WTC11 (cell line): Measurements from ENCODE around the gene KRTAP5-1. TPM values are rescaled to one million over a fixed set of nuclear protein-coding genes. Genes with fewer than 3 reads are reported as not detected.

Source experiments
- ATAC-seq: fragments of 200-7000 bp; cut with Tn5 transposase; 2 replicates; pipeline ENCODE4 v1.10.0; 2021; ENCODE audit warnings: mild to moderate bottlenecking, moderate library complexity
- CTCF ChIA-PET: fragments of 300-600 bp; sonication (Branson Sonifier 250); formaldehyde crosslinking; loops from one replicate; lab custom pipeline; 2021; ENCODE audit warnings: antibody characterized with exemption; lab: Charles Lee
- POLR2A ChIA-PET: fragments of 350-600 bp; sonication (Branson Sonifier 250); formaldehyde crosslinking; loops from one replicate; lab custom pipeline; 2021; ENCODE audit warnings: antibody characterized with exemption; lab: Charles Lee
- DNase-seq: peaks from one replicate; pipeline ENCODE4 v3.0.0; 2021; ENCODE audit warnings: low spot score
- H3K27ac Mint-ChIP-seq: 2 replicates; pipeline ENCODE4 v1.8.0; 2021; ENCODE audit warnings: mixed read lengths
- H3K27me3 Mint-ChIP-seq: 2 replicates; pipeline ENCODE4 v1.8.0; 2021; ENCODE audit warnings: low read depth, mild to moderate bottlenecking, moderate library complexity, mixed read lengths
- H3K36me3 Mint-ChIP-seq: 2 replicates; pipeline ENCODE4 v1.8.0; 2021; ENCODE audit warnings: mixed read lengths
- H3K4me1 Mint-ChIP-seq: 2 replicates; pipeline ENCODE4 v1.8.0; 2022; ENCODE audit warnings: mixed read lengths
- H3K4me3 Mint-ChIP-seq: 2 replicates; pipeline ENCODE4 v1.8.0; 2021; ENCODE audit warnings: mild to moderate bottlenecking, moderate library complexity, mixed read lengths
- H3K9me3 Mint-ChIP-seq: 2 replicates; pipeline ENCODE4 v1.8.0; 2021; ENCODE audit warnings: mixed read lengths
- CBFB ChIP-seq: sonication (generic); formaldehyde crosslinking; IDR thresholded peaks from 2 replicates; pipeline ENCODE4 v1.8.1; 2022; ENCODE audit warnings: mild to moderate bottlenecking, low read depth, missing genetic modification reagents
- CTCF ChIP-seq: fragments of 200-600 bp; IDR thresholded peaks from 2 replicates; pipeline ENCODE4 v1.8.0; 2022; ENCODE audit warnings: antibody characterized with exemption
- E2F4 ChIP-seq: sonication (generic); formaldehyde crosslinking; IDR thresholded peaks from 2 replicates; pipeline ENCODE4 v1.8.1; 2022; ENCODE audit warnings: low read depth, mild to moderate bottlenecking, moderate library complexity, missing genetic modification reagents, borderline replicate concordance
- ESRRA ChIP-seq: sonication (generic); formaldehyde crosslinking; IDR thresholded peaks from 2 replicates; pipeline ENCODE4 v1.8.1; 2022; ENCODE audit warnings: mild to moderate bottlenecking, missing genetic modification reagents, borderline replicate concordance
- ETV6 ChIP-seq: sonication (generic); formaldehyde crosslinking; IDR thresholded peaks from 2 replicates; pipeline ENCODE4 v1.8.1; 2022; ENCODE audit warnings: mild to moderate bottlenecking, missing genetic modification reagents
- FOXK1 ChIP-seq: sonication (generic); formaldehyde crosslinking; IDR thresholded peaks from 2 replicates; pipeline ENCODE4 v1.8.0; 2022; ENCODE audit warnings: mild to moderate bottlenecking, moderate library complexity, missing genetic modification reagents
- GABPB1 ChIP-seq: sonication (generic); formaldehyde crosslinking; IDR thresholded peaks from 2 replicates; pipeline ENCODE4 v1.8.1; 2023; ENCODE audit warnings: mild to moderate bottlenecking, missing genetic modification reagents
- IRF1 ChIP-seq: sonication (generic); formaldehyde crosslinking; IDR thresholded peaks from 2 replicates; pipeline ENCODE4 v1.8.0; 2023; ENCODE audit warnings: missing genetic modification reagents
- JAZF1 ChIP-seq: fragments of 250-450 bp; sonication (Bioruptor Pico); IDR thresholded peaks from 2 replicates; pipeline ENCODE4 v1.9.0; 2021; ENCODE audit warnings: moderate library complexity, mild to moderate bottlenecking, inconsistent platforms
- KAT7 ChIP-seq: sonication (generic); formaldehyde crosslinking; IDR thresholded peaks from 2 replicates; pipeline ENCODE4 v1.8.1; 2023; ENCODE audit warnings: missing genetic modification reagents, mild to moderate bottlenecking, borderline replicate concordance
- MYBL2 ChIP-seq: sonication (generic); formaldehyde crosslinking; IDR thresholded peaks from 2 replicates; pipeline ENCODE4 v1.8.1; 2023; ENCODE audit warnings: mild to moderate bottlenecking, moderate library complexity, missing genetic modification reagents
- NFE2L1 ChIP-seq: sonication (generic); formaldehyde crosslinking; IDR thresholded peaks from 2 replicates; pipeline ENCODE4 v1.8.1; 2023; ENCODE audit warnings: missing genetic modification reagents
- RELA ChIP-seq: sonication (generic); formaldehyde crosslinking; IDR thresholded peaks from 2 replicates; pipeline ENCODE4 v1.8.1; 2022; ENCODE audit warnings: missing genetic modification reagents, mild to moderate bottlenecking, borderline replicate concordance
- TEAD1 ChIP-seq: sonication (generic); formaldehyde crosslinking; IDR thresholded peaks from 2 replicates; pipeline ENCODE4 v1.8.0; 2022; ENCODE audit warnings: mild to moderate bottlenecking, missing genetic modification reagents
- USF2 ChIP-seq: sonication (generic); formaldehyde crosslinking; IDR thresholded peaks from 2 replicates; pipeline ENCODE4 v1.8.1; 2023; ENCODE audit warnings: mild to moderate bottlenecking, missing genetic modification reagents, moderate library complexity
- ZBTB21 ChIP-seq: sonication (generic); formaldehyde crosslinking; IDR thresholded peaks from 2 replicates; pipeline ENCODE4 v1.8.1; 2023; ENCODE audit warnings: mild to moderate bottlenecking, missing genetic modification reagents, borderline replicate concordance
- ZMAT4 ChIP-seq: fragments of 250-450 bp; sonication (Bioruptor Pico); IDR thresholded peaks from 2 replicates; pipeline ENCODE4 v1.9.0; 2021; ENCODE audit warnings: mild to moderate bottlenecking
- ZNF263 ChIP-seq: sonication (generic); formaldehyde crosslinking; IDR thresholded peaks from 2 replicates; pipeline ENCODE4 v1.8.1; 2022; ENCODE audit warnings: low read depth, mild to moderate bottlenecking, moderate library complexity, missing genetic modification reagents
- ZNF281 ChIP-seq: sonication (generic); formaldehyde crosslinking; IDR thresholded peaks from 2 replicates; pipeline ENCODE4 v1.8.0; 2023; ENCODE audit warnings: mild to moderate bottlenecking, missing genetic modification reagents
- ZNF396 ChIP-seq: fragments of 250-450 bp; sonication (Bioruptor Pico); IDR thresholded peaks from 2 replicates; pipeline ENCODE4 v1.8.0; 2021; ENCODE audit warnings: mild to moderate bottlenecking, moderate library complexity, borderline replicate concordance
- ZNF423 ChIP-seq: fragments of 250-450 bp; sonication (Bioruptor Pico); IDR thresholded peaks from 2 replicates; pipeline ENCODE4 v2.1.2; 2022; ENCODE audit warnings: mild to moderate bottlenecking, moderate library complexity
- ZNF512 ChIP-seq: sonication (generic); formaldehyde crosslinking; IDR thresholded peaks from 2 replicates; pipeline ENCODE4 v1.8.1; 2022; ENCODE audit warnings: missing genetic modification reagents, borderline replicate concordance
- ZSCAN18 ChIP-seq: fragments of 250-450 bp; sonication (Bioruptor Pico); IDR thresholded peaks from 2 replicates; pipeline ENCODE4 v2.1.2; 2022; ENCODE audit warnings: mild to moderate bottlenecking, moderate library complexity
- total RNA-seq: library from RNA; stranded (reverse); gene quantifications from 3 replicates; pipeline ENCODE4 v1.2.3, GENCODE V29; 2021

Gene KRTAP5-1
- total RNA-seq, 1 experiment from 2014 or later = not detected

GRCh38 chr11:1536065-1536843, 48.8 kb downstream of the KRTAP5-1 start:
- no peaks in the 10 kb centered on the region for H3K9me3 Mint-ChIP-seq
- TF ChIP-seq RELA (no peak), JAZF1 (CRISPR knock-in tag) (no peak), USF2 (CRISPR knock-in tag) (no peak), NFE2L1 (CRISPR knock-in tag) (no peak), E2F4 (CRISPR knock-in tag) (no peak), CTCF (no peak), MYBL2 (CRISPR knock-in tag) (no peak), IRF1 (CRISPR knock-in tag) (no peak)
- H3K27me3 Mint-ChIP-seq = peaks cover 33% of the 10 kb centered on the region
- CTCF ChIA-PET = interaction anchor here (0.9 to 1.7 kb wide), 2 partner anchors 11 to 31 kb away, joined by 3 to 5 read pairs; no protein-coding TSS in a partner anchor
- POLR2A ChIA-PET = no interaction called here
- H3K4me1 Mint-ChIP-seq = no peaks in the 10 kb centered on the region
- H3K36me3 Mint-ChIP-seq = no peaks in the 10 kb centered on the region
- DNase-seq (no peak), ATAC-seq (no peak)
- H3K4me3 Mint-ChIP-seq = no peak overlapping the region
- H3K27ac Mint-ChIP-seq = no peak overlapping the region

GRCh38 chr11:1534682-1535081, 50.4 kb downstream of the KRTAP5-1 start:
- TF ChIP-seq ZNF263 (CRISPR knock-in tag) (no peak), MYBL2 (CRISPR knock-in tag) (no peak), CBFB (CRISPR knock-in tag) (no peak), GABPB1 (CRISPR knock-in tag) (no peak), ZNF281 (no peak), ETV6 (CRISPR knock-in tag) (no peak), ZBTB21 (CRISPR knock-in tag) (no peak), KAT7 (CRISPR knock-in tag) (no peak), FOXK1 (CRISPR knock-in tag) (no peak), ZNF396 (CRISPR knock-in tag) (no peak), ESRRA (CRISPR knock-in tag) (no peak), ZNF423 (CRISPR knock-in tag) (no peak), ZNF512 (no peak), ZMAT4 (CRISPR knock-in tag) (no peak), ZSCAN18 (no peak), TEAD1 (CRISPR knock-in tag) (no peak)
- peaks cover 20% of the 10 kb centered on the region for H3K27me3 Mint-ChIP-seq
- no peak overlapping the region for H3K27ac Mint-ChIP-seq
- POLR2A ChIA-PET = no interaction called here
- H3K36me3 Mint-ChIP-seq = no peaks in the 10 kb centered on the region
- H3K9me3 Mint-ChIP-seq = no peaks in the 10 kb centered on the region
- H3K4me3 Mint-ChIP-seq = no peak overlapping the region
- DNase-seq (no peak), ATAC-seq (no peak)
- H3K4me1 Mint-ChIP-seq = no peaks in the 10 kb centered on the region
- CTCF ChIA-PET = no interaction called here
